ENCODE measurements around the gene ATP13A3. TPM values are rescaled to one million over a fixed set of nuclear protein-coding genes. Genes with fewer than 3 reads are reported as not detected.

ATP13A3 gene
- total and polyA plus RNA-seq, 7 donors: 10.9 to 82.7 (median 50.4) TPM

- peaks cover 0 to 13% (median 6%) of the 10 kb centered on the region in 4 donors for H3K4me1 ChIP-seq
- no peaks in the 10 kb centered on the region for H3K9me3 ChIP-seq
- H3K27ac ChIP-seq: no peak overlapping the region
- TF ChIP-seq EP300 (IDR thresholded peaks at IDR 0.05): no peak
- TF ChIP-seq POLR2A (IDR thresholded peaks at IDR 0.05): no peak
- TF ChIP-seq POLR2AphosphoS5 (IDR thresholded peaks at IDR 0.05): no peak
- no peak for TF ChIP-seq CTCF (IDR thresholded peaks at IDR 0.05)
- peaks cover 0 to 18% (median 0%) of the 10 kb centered on the region in 3 donors for H3K27me3 ChIP-seq
- WGBS, 2 donors: 21 to 66% methylated on average over 3 of the region's 3 CpGs
- no peaks in the 10 kb centered on the region for H3K36me3 ChIP-seq
- H3K4me3 ChIP-seq: no peak overlapping the region
- DNase-seq: no peak
- intact Hi-C loops (cut with DNase I): no loop called here
These were observed 122.5 kb downstream of the ATP13A3 start for GRCh38 chr3:194364314-194364651.

DNA sequence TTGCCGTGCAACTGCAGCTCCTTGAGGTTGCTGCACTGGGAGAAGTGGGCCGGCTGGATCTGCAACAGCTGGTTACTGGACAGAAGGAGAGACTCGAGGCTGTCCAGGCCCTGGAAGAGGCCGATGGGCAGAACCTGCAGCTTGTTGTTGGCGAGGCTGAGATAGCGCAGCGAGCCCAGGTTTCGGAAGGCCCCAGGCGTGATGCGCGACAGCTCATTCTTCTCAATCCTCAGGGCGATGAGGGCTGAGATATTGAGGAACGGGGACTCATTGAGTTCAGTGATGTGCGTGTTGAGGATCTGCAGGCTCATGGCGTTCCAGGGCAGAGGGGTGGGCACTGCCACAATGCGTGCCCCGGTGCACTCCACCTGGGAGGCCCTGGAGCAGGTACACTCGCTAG is 126.2 kb downstream of the ATP13A3 start:
- Histone ChIP-seq H3K4me3 (no peak overlapping the region), H3K27ac (no peak overlapping the region), H3K27me3 (no peaks in the 10 kb centered on the region), H3K36me3 (no peaks in the 10 kb centered on the region), H3K4me1 (peaks cover 0 to 12% (median 6%) of the 10 kb centered on the region in 4 donors), H3K9me3 (no peaks in the 10 kb centered on the region)
- intact Hi-C loops (cut with DNase I): no loop called here
- WGBS, 2 donors: 89 to 91% methylated on average over 18 of the region's 18 CpGs
- DNase-seq: no peak
- TF ChIP-seq EP300 (IDR thresholded peaks at IDR 0.05): no peak
- TF ChIP-seq POLR2A (IDR thresholded peaks at IDR 0.05): no peak
- TF ChIP-seq POLR2AphosphoS5 (IDR thresholded peaks at IDR 0.05): no peak
- no peak for TF ChIP-seq CTCF (IDR thresholded peaks at IDR 0.05)

- H3K9me3 ChIP-seq: no peaks in the 10 kb centered on the region
- H3K27ac ChIP-seq: no peak overlapping the region
- no peaks in the 10 kb centered on the region for H3K36me3 ChIP-seq
- H3K4me3 ChIP-seq: no peak overlapping the region
- H3K27me3 ChIP-seq: no peaks in the 10 kb centered on the region
- DNase-seq: no peak
- 90% methylated on average over 11 of the region's 11 CpGs for WGBS, 2 donors
- intact Hi-C loops (cut with DNase I): no loop called here
- TF ChIP-seq EP300 (IDR thresholded peaks at IDR 0.05): no peak
- no peak for TF ChIP-seq CTCF (IDR thresholded peaks at IDR 0.05)
- TF ChIP-seq POLR2A (IDR thresholded peaks at IDR 0.05): no peak
- no peak for TF ChIP-seq POLR2AphosphoS5 (IDR thresholded peaks at IDR 0.05)
- H3K4me1 ChIP-seq: no peaks in the 10 kb centered on the region
These were observed 129.1 kb downstream of the ATP13A3 start for GRCh38 chr3:194357681-194358080.

DNA sequence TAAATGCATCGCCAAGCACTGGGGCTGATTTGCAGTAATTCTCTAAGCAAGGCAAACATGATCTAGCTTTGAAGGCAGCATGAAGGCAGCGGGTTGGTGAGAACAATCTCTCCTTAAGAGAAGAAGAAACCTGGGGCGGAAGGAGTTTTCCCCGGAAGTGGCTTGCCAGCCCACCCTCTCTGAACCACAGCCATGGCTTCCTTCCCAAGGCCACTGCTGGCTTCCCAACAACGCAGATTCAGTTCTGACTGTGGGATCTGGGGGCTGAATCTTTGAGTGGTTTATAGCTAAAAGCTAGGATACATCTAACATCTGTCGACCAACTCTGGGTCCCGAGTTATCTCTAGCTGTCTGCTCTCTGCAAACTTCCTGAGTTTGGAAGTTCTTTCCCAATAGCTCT is 131.4 kb downstream of the ATP13A3 start:
- H3K36me3 ChIP-seq: no peaks in the 10 kb centered on the region
- TF ChIP-seq EP300 (IDR thresholded peaks at IDR 0.05): no peak
- TF ChIP-seq POLR2A (IDR thresholded peaks at IDR 0.05): no peak
- WGBS, 2 donors: 77 to 86% methylated on average over 7 of the region's 7 CpGs
- intact Hi-C loops (cut with DNase I): no loop called here
- no peaks in the 10 kb centered on the region for H3K9me3 ChIP-seq
- no peak overlapping the region for H3K27ac ChIP-seq
- no peak for DNase-seq
- H3K27me3 ChIP-seq: no peaks in the 10 kb centered on the region
- H3K4me1 ChIP-seq: no peaks in the 10 kb centered on the region
- no peak overlapping the region for H3K4me3 ChIP-seq

- intact Hi-C loops (cut with DNase I): no loop called here
- Histone ChIP-seq H3K27me3 (no peaks in the 10 kb centered on the region), H3K9me3 (no peaks in the 10 kb centered on the region), H3K4me1 (no peaks in the 10 kb centered on the region), H3K36me3 (no peaks in the 10 kb centered on the region), H3K27ac (no peak overlapping the region), H3K4me3 (no peak overlapping the region)
- no peak for TF ChIP-seq CTCF (IDR thresholded peaks at IDR 0.05)
- TF ChIP-seq POLR2AphosphoS5 (IDR thresholded peaks at IDR 0.05): no peak
- TF ChIP-seq EP300 (IDR thresholded peaks at IDR 0.05): no peak
- no peak for TF ChIP-seq POLR2A (IDR thresholded peaks at IDR 0.05)
- DNase-seq: no peak
- WGBS, 2 donors: 36 to 65% methylated on average over 2 of the region's 2 CpGs
These were observed 132.5 kb downstream of the ATP13A3 start for GRCh38 chr3:194354315-194354714.

Small RNA genes within 50 kb of the gene (small RNA-seq; reads per million reads assigned to genes)
- gene AC108676.2 (0 reads per million in 3 donors), gene RNU6-1101P (0 reads per million in 3 donors)

Other genes starting within 250 kb of the ATP13A3 start
- not detected for gene CPN2, start 135.7 kb downstream of the ATP13A3 start, total RNA-seq
- under 1 TPM in 1 of 3 donors, not detected in 2; 0.01 TPM for gene CPN2, start 135.7 kb downstream of the ATP13A3 start, polyA plus RNA-seq
- gene LRRC15, start 117.3 kb downstream of the ATP13A3 start, total RNA-seq: under 1 TPM in 2 of 4 donors, not detected in 2; under 0.01 TPM
- under 1 TPM; under 0.01 to 0.23 (median 0.20) TPM for gene LRRC15, start 117.3 kb downstream of the ATP13A3 start, polyA plus RNA-seq
- gene GP5, start 87.7 kb downstream of the ATP13A3 start, total RNA-seq: under 1 TPM in 1 of 4 donors, not detected in 3; 0.14 TPM
- under 1 TPM in 1 of 3 donors, not detected in 2; 0.69 TPM for gene GP5, start 87.7 kb downstream of the ATP13A3 start, polyA plus RNA-seq
- 10 to 100 TPM in 1 of 4 donors, 1 to 10 TPM in 3; 2.0 to 11.9 (median 5.2) TPM for gene TMEM44, start 146.4 kb upstream of the ATP13A3 start, total RNA-seq
- 10 to 100 TPM; 24.0 to 25.8 (median 25.7) TPM for gene TMEM44, start 146.4 kb upstream of the ATP13A3 start, polyA plus RNA-seq
- gene LSG1, start 185.2 kb upstream of the ATP13A3 start, total RNA-seq: 10 to 100 TPM; 21.0 to 32.4 (median 27.2) TPM
- gene LSG1, start 185.2 kb upstream of the ATP13A3 start, polyA plus RNA-seq: 10 to 100 TPM in 1 of 3 donors, 1 to 10 TPM in 2; 6.0 to 20.4 (median 9.6) TPM
- gene FAM43A, start 198.9 kb upstream of the ATP13A3 start, total RNA-seq: 10 to 100 TPM; 11.1 to 17.8 (median 12.7) TPM
- 10 to 100 TPM; 10.2 to 62.8 (median 35.8) TPM for gene FAM43A, start 198.9 kb upstream of the ATP13A3 start, polyA plus RNA-seq